ENCODE data around the gene FBN3.

Gene FBN3

DNA sequence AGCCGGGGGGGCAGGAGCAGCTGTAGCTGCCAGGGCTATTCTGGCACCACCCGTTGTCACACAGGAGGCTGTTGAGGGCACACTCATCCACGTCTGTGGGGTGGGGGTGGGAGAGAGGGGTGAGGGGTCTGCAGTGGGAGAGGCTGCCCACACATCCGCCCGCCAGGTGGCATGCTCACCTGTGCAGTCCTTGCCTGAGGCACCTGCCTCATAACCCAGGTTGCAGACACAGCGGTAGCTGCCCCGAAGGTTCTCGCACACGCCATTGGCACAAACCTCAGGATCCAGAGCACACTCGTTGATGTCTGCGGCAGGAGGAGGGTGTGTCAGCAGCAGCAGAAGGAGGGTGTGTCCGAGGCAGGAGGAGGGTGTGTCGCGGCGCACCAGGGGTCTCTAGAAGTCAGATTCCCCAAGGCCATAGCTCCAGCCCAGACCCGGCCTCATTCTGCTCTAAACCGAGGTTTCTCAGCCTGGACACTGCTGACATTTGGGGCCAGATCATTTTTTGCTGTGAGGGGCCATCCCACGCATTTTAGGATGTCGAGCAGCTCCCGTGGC, 20.3 kb downstream of the FBN3 start:
- no peak overlapping the region for H3K4me3 ChIP-seq (replicated peaks; ENCODE audit: low read depth, low read length)
- TF ChIP-seq, protein P1, sequence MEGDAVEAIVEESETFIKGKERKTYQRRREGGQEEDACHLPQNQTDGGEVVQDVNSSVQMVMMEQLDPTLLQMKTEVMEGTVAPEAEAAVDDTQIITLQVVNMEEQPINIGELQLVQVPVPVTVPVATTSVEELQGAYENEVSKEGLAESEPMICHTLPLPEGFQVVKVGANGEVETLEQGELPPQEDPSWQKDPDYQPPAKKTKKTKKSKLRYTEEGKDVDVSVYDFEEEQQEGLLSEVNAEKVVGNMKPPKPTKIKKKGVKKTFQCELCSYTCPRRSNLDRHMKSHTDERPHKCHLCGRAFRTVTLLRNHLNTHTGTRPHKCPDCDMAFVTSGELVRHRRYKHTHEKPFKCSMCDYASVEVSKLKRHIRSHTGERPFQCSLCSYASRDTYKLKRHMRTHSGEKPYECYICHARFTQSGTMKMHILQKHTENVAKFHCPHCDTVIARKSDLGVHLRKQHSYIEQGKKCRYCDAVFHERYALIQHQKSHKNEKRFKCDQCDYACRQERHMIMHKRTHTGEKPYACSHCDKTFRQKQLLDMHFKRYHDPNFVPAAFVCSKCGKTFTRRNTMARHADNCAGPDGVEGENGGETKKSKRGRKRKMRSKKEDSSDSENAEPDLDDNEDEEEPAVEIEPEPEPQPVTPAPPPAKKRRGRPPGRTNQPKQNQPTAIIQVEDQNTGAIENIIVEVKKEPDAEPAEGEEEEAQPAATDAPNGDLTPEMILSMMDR (IDR thresholded peaks at IDR 0.05; ENCODE audit: low read length, missing control alignments), result no peak
- no peak for DNase-seq (ENCODE audit: low read depth)

DNA sequence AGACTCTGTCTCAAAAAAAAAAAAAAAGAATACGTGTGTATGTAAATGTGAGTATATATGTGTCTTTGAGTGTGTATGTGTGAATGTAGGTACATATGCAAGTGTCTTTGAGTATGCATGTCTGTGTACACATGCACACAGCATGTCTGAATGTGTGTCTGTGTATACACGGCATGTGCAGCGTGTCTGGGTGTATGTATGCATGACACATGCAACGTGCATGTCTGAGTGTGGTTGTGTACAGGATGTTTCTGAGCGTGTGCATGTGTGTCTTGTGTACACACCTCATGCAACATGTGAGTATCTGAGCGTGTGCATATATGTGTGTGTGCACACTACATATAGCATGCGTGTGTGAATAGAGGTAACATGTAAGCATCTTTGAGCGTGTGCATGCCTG, 20.8 kb downstream of the FBN3 start:
- TF ChIP-seq, protein P1 (IDR thresholded peaks at IDR 0.05; ENCODE audit: low read length, missing control alignments), result no peak
- H3K4me3 ChIP-seq (replicated peaks; ENCODE audit: low read depth, low read length), result no peak overlapping the region
- DNase-seq (ENCODE audit: low read depth), result no peak

GRCh38 chr19:8127311-8127710, 22.1 kb downstream of the FBN3 start:
- DNase-seq (ENCODE audit: low read depth), result no peak
- TF ChIP-seq, protein P1 (IDR thresholded peaks at IDR 0.05; ENCODE audit: low read length, missing control alignments), result no peak
- no peak overlapping the region for H3K4me3 ChIP-seq (replicated peaks; ENCODE audit: low read depth, low read length)

- DNase-seq (ENCODE audit: low read depth), result no peak
- H3K4me3 ChIP-seq (replicated peaks; ENCODE audit: low read depth, low read length), result no peak overlapping the region
- TF ChIP-seq, protein P1 (IDR thresholded peaks at IDR 0.05; ENCODE audit: low read length, missing control alignments), result no peak
Observed at GRCh38 chr19:8126511-8126910, 22.9 kb downstream of the FBN3 start.

- no peak for DNase-seq (ENCODE audit: low read depth)
- no peak overlapping the region for H3K4me3 ChIP-seq (replicated peaks; ENCODE audit: low read depth, low read length)
- TF ChIP-seq, protein P1 (IDR thresholded peaks at IDR 0.05; ENCODE audit: low read length, missing control alignments), result no peak
Observed at GRCh38 chr19:8126008-8126407, 23.4 kb downstream of the FBN3 start.

DNA sequence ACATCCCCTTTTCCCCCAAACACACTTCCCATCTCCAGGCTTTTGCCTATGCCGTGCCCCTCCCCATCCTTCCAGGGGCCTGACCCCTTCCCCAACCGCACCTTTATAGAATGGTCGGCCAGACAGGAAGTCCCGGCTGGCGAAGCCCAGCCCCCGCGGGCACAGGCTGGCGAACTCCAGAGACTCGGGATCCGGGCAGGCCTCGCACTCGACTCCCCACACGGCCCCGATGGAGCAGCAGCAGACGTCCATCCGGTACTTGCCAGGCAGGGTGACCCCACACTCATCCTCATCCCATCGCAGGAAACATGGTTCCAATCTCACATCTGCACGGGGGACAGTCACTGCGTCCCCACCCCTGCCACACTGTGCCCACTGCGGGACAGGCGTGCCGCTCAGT, 25.7 kb downstream of the FBN3 start:
- H3K4me3 ChIP-seq (replicated peaks; ENCODE audit: low read depth, low read length), result no peak overlapping the region
- TF ChIP-seq, protein P1 (IDR thresholded peaks at IDR 0.05; ENCODE audit: low read length, missing control alignments), result no peak
- DNase-seq (ENCODE audit: low read depth), result no peak

Data from fibroblast of pulmonary artery (primary cell).